Caki2 (cell line): ENCODE data around the gene ZNF319. TPM values are rescaled to one million over a fixed set of nuclear protein-coding genes. Genes with fewer than 3 reads are reported as not detected.

ENCODE experiments used
- DNase-seq: peaks from one replicate; pipeline ENCODE4 v3.0.0-alpha.2; 2015; ENCODE audit warnings: low read depth
- in situ Hi-C: cut with HindIII; loops from 2 replicates; pipeline ENCODE4 v1.10.0; 2016; ENCODE audit warnings: low sequenced_read_pairs, low pct_unique_long_range_greater_than_20kb, mixed read lengths
- total RNA-seq: library from RNA; depleted of rRNA; stranded (reverse); fragments of >200 nt; shearing (Covaris generic); gene quantifications from 2 replicates; pipeline ENCODE4 v1.2.3, GENCODE V29; 2014; ENCODE audit warnings: low replicate concordance

Gene ZNF319
- total RNA-seq, 1 experiment from 2014 or later: 1.7 TPM

- in situ Hi-C loops: no loop called here
- DNase-seq: no peak
Observed at GRCh38 chr16:58039829-58040495, 39.5 kb upstream of the ZNF319 start.

GRCh38 chr16:58038219-58038641 lies 37.8 kb upstream of the ZNF319 start:
- in situ Hi-C loops: no loop called here
- DNase-seq: no peak

GRCh38 chr16:58037365-58038057 lies 37.0 kb upstream of the ZNF319 start:
- in situ Hi-C loops: no loop called here
- no peak for DNase-seq

- in situ Hi-C loops: no loop called here
Observed at GRCh38 chr16:58036943-58037342, 36.5 kb upstream of the ZNF319 start.

GRCh38 chr16:58035356-58036170 lies 35.1 kb upstream of the ZNF319 start:
- in situ Hi-C loops: no loop called here

More at GRCh38 chr16:58036943-58037342, 36.5 kb upstream of the ZNF319 start:
- DNase-seq: no peak

GRCh38 chr16:58034774-58035173 lies 34.3 kb upstream of the ZNF319 start:
- in situ Hi-C loops: no loop called here
- DNase-seq: no peak

More at GRCh38 chr16:58035356-58036170, 35.1 kb upstream of the ZNF319 start:
- no peak for DNase-seq

- DNase-seq: no peak
- in situ Hi-C loops: no loop called here
Observed at GRCh38 chr16:58034128-58034685, 33.7 kb upstream of the ZNF319 start.

- no peak for DNase-seq
- in situ Hi-C loops: no loop called here
Observed at GRCh38 chr16:58032710-58033293, 32.3 kb upstream of the ZNF319 start.

GRCh38 chr16:58031016-58031800 lies 30.7 kb upstream of the ZNF319 start:
- in situ Hi-C loops: no loop called here
- DNase-seq: no peak

GRCh38 chr16:58030136-58030840 lies 29.8 kb upstream of the ZNF319 start:
- no peak for DNase-seq
- in situ Hi-C loops: no loop called here

GRCh38 chr16:58029410-58029809 lies 28.9 kb upstream of the ZNF319 start:
- in situ Hi-C loops: loop anchor here (10.0 kb wide), 1 partner anchor 95 kb away; the partner anchor contains the start of gene CFAP20
- DNase-seq: no peak

GRCh38 chr16:58028541-58029070 lies 28.1 kb upstream of the ZNF319 start:
- no peak for DNase-seq
- in situ Hi-C loops: loop anchor here (10.0 kb wide), 1 partner anchor 96 kb away; the partner anchor contains the start of gene CFAP20

GRCh38 chr16:58027916-58028455 lies 27.5 kb upstream of the ZNF319 start:
- DNase-seq: no peak
- in situ Hi-C loops: loop anchor here (10.0 kb wide), 1 partner anchor 97 kb away; the partner anchor contains the start of gene CFAP20

- in situ Hi-C loops: loop anchor here (10.0 kb wide), 1 partner anchor 97 kb away; the partner anchor contains the start of gene CFAP20
- DNase-seq: peak; percentile 44
Observed at GRCh38 chr16:58027161-58027915, 26.9 kb upstream of the ZNF319 start.

- no peak for DNase-seq
- in situ Hi-C loops: loop anchor here (10.0 kb wide), 1 partner anchor 98 kb away; the partner anchor contains the start of gene CFAP20
Observed at GRCh38 chr16:58026705-58027160, 26.3 kb upstream of the ZNF319 start.
